Inflammatory macrophage treated with lipopolysaccharide for 1 hour (primary cell): ENCODE measurements around the gene BRD9.

Source experiments
- DNase-seq, 2 donors: peaks; one replicate each; pipeline ENCODE4 v3.0.0-alpha.2; 2020 to 2022

Gene BRD9

DNA sequence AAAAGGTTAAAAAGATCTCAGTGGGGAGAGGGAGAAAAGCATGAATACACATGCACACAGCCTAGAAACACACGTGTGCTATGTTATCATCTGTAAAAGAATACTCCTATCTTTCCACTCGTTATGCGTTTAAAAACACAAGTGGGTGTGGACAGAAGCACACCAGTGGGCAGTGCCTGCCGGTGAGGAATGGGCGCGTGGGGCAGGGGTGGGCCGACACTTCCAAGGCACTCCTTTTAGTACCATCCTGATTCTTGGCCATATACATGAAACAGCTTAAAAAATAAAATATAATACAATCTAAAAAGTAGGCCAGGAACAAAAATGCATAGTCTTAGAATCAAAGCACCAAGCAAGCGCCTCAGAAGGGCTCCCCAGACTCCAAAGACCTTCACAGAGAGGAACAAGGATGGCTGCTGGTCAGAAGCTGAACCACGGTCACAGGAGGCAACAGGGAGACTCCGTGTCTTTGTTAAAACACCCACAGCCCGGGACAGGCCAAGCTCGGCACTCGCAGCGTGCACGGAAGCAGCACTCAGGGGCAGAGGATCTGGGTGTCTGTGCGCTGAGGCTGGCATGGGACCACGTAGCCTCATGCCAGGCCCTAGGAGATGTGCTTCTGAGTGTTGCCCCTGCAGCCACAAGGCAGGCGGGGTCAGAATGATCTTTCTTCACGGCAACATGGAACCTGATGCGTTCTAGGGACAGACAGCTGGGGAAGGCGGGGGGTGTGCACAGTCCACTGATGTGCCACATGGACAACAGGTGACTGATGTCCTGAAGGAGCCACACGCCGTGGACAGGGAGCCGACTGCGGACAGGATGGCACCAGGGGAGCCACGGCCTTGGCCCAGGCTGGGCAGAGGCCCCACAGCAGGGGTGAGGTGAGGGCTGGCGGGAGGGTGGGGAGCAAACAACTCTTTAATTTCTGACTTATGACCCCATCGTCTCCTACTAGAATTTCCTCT is 15.9 kb downstream of the BRD9 start:
- no peak for DNase-seq

- DNase-seq = no peak
Observed at GRCh38 chr5:875931-876330, 16.7 kb downstream of the BRD9 start.

DNA sequence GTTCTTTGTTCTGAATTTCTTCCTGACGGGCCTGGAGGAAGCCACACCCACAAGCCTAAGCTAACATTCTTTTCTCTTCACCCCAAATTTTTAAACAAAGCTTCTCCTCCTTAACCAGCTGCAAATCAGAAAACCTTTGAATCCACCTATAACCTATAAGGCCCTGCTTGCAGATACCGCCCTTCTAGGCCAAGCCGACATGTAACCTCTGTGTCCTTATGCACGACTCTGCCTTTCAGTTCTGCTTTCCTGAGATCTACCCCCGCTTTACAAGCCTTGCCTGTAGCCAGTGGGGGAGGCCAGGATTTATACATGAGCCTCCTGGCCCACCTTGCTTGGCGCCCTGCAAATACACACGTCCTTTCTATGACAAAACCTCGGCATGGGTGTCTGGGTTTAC is 19.3 kb downstream of the BRD9 start:
- DNase-seq = no peak

DNA sequence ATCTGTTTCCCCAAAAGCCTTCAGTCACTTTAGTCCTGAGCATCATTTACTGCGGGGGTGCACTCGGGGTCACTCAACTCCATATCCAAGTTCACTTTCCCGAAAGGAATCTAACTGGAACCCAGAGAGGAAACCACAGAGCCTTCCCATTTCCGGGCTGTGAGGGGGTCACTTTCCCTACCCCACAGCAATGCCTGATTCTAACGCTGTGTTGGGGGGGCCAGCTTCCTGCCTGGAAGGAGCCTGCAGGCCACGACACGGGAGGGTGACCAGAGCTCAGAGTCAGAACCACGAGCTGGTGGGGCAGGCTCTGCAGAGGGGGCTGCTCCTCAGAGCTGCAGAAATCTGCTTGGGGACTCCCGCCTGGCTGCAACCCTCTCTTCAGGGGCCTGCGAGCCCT is 20.3 kb downstream of the BRD9 start:
- no peak for DNase-seq

- no peak for DNase-seq
Observed at GRCh38 chr5:871596-872298, 20.9 kb downstream of the BRD9 start.

DNA sequence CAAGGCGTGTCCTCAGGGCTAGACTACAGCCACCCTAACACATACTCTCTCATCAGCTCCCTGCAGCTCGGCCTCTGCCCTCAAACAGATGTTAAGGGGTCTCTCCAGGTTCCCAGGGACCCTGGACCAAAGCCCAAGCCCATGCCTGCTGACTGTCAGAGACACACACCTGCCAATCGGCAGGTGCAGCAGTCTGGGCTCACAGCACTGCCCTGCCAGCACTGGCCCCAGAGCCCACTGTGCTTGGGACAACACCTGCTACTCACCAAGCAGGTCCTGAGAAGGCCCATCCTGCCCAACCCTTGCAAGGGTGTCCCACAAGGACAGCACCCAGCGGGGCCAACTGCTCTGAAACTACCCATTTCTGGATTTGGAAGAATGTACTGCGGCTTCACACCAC is 21.6 kb downstream of the BRD9 start:
- no peak for DNase-seq

GRCh38 chr5:868428-869135 is 24.0 kb downstream of the BRD9 start:
- no peak for DNase-seq

DNA sequence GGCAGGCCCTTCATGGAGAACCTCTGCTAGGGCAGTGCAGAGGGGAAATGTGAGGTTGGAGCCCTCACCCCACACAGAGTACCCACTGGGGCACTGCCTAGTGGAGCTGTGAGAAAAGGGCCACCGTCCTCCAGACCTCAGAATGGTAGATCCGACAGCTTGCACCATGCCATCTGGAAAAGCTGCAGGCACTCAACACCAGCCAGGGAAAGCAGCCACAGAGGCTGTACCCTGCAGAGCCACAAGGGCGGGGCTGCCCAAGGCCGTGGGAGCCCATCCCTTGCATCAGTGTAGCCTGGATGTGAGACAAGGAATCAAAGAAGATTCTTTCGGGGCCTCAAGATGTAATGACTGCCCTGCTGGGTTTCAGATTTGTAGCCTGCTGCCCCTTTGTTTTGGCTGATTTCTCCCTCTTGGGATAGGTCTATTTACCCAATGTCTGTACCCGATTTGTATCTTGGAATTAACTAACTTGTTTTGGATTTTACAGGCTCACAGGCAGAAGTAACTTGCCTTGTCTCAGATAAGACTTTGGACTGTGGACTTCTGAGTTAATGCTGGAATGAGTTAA is 25.2 kb downstream of the BRD9 start:
- no peak for DNase-seq

DNA sequence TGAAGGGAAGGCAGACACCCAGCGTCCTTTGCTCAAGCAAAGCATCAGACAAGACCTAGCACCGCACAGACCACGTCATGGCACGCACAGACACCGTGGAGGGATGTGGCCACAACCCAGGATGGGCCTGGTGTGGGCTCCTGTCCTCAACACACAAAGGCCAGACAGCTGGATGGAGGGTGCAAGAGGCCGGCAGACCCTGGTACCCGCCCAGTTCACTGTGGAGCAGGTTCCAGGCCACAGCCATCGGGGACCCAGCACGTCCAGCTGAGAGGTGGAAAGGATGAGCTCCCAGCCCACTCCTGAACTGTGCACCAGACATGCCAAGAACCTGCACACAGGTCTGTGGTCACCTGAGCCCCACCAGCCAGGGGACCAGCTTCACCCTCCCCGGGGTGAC is 26.8 kb downstream of the BRD9 start:
- no peak for DNase-seq

DNA sequence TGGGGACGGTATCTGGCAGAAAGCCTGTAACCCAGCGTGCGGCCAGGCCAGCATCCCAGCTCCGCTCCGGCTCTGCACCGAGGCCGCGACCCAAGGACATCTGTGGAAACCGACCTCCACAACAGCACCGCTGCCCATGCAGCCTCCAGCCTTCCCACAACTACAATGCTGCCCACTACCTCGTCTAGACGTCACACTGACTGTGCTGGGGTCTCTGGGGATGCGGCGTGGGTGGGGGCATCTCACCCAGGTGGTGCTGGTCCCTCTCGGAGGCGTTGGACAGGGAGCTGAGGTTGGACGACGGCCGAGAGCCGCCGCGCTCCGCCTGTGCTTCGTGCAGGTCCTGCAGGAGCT is 27.5 kb downstream of the BRD9 start:
- no peak for DNase-seq

- no peak for DNase-seq
Observed at GRCh38 chr5:864492-865167, 28.0 kb downstream of the BRD9 start.

DNA sequence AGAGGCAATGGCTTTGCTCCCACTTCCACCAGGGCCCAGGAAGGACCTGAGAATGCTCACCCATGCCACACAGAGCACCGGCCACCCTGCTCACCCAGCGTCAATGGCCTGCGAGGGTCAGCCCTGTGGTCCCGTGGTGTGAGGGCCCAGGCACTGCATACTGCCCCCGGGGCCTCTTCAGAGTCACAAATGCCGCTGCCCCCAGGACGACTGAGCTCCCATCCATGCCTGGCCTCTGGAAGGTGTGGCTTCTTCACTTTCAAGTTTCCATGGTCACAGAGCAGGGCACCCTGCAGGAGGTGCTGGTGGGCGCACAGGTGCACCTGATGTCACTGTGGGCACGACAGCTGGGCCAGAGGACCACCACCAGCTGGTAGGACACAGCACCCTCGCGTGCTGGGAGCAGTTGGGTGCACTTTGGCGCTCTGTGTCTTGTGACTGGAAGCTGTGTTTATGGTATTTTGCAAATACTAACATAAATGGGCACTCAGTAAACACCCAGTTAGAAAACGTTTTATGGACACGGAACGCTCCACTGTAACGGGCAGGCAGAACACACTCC is 29.3 kb downstream of the BRD9 start:
- DNase-seq = no peak

- no peak for DNase-seq
Observed at GRCh38 chr5:862367-863243, 30.0 kb downstream of the BRD9 start.

DNA sequence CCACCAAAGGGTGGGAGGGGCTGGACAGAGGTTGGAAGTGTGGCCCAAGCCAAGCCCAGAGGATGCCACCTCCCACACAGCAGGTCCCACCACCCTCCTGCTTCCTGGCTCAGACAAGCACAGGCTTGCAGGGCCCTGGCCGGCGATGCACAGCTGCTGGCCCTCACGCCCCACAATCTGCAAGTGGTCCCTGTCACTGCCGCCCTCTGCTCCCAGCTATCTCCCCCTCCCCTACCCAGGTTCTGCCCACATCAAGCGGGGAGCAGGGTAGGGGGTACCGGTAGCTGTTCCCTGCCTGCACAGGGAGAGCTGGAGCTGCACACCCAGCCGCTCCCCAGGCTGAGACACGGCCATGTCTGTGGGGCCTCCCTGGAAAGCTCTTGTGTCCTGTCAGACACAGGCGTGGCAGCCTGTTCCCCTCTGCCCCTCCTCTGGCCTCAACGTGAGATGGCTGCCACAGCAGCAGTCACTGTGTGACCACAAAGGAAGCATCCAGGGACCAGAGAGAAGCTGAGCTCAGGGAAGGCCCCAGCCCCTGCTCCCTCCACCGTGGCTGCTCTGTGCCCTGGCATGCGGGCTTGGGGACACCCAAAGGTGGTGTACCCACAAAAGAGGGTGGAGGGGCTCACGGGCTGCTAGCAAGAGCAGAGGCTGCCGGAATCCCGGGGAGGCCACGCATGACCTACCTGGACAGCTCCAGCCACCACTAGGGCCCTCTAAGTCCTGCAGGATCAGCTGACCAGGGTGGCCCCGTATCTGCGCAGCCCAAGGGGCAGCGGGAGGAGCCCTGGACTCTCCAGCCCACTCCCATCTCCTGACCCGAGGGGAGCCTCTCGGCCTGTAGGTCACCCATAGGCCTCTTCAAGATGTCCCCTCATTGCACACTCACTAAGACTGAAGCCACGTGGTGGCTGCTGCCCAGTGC is 30.9 kb downstream of the BRD9 start:
- DNase-seq = no peak

GRCh38 chr5:860506-861150 is 32.0 kb downstream of the BRD9 start:
- no peak for DNase-seq

GRCh38 chr5:859798-860296 is 32.8 kb downstream of the BRD9 start:
- DNase-seq = no peak

- no peak for DNase-seq
Observed at GRCh38 chr5:859391-859790, 33.2 kb downstream of the BRD9 start.

DNA sequence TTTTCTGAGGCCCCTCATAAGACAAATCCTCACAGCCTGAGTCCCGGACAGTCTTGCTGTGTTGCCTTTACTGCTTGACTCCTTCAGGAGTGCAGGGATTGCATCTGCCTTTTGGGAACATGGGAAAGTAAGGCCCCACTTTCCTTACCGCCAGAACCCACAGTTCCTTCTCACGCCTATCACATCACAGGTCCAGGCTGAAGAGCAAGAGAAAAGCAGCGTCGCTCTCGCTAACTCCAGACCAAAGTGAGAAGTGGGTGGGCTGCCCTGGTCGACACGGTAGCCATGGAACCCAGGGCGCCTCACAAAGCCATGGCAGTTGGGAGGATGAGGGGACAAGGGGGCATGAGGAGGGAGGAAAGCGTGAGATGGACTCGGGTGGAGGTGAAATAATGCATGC is 33.9 kb downstream of the BRD9 start:
- no peak for DNase-seq
